B cell (primary cell): ENCODE data around the gene FAM170B. TPM values are rescaled to one million over a fixed set of nuclear protein-coding genes. Genes with fewer than 3 reads are reported as not detected.

Experiments used
- ATAC-seq: fragments of 200-7000 bp; cut with Tn5 transposase; one replicate; pipeline ENCODE4 v1.10.0; 2021; ENCODE audit warnings: low read depth, mild to moderate bottlenecking, moderate number of reproducible peaks, moderate library complexity
- CTCF ChIA-PET: fragments of 350-600 bp; sonication (Branson Sonifier 250); formaldehyde crosslinking; loops from one replicate; lab custom pipeline; 2021; ENCODE audit warnings: antibody characterized with exemption, inconsistent platforms; lab: Charles Lee
- POLR2A ChIA-PET: fragments of 350-600 bp; sonication (Branson Sonifier 250); formaldehyde crosslinking; loops from one replicate; lab custom pipeline; 2021; ENCODE audit warnings: antibody characterized with exemption; lab: Charles Lee
- DNase-seq: peaks from one replicate; pipeline ENCODE4 v3.0.0; 2013
- H2AFZ ChIP-seq: 2 replicates; pipeline ENCODE4 v1.6.1; 2012; ENCODE audit warnings: mild to moderate bottlenecking, low read depth, low read length; ENCODE audit not compliant: insufficient read depth, poor library complexity, severe bottlenecking
- H3K27ac ChIP-seq, 2 donors: 1 replicate in 1 of 2; 2 replicates in 1 of 2; pipeline ENCODE4 v1.5.1; 2012 to 2013; ENCODE audit warnings: low read length in 2 of 2, mild to moderate bottlenecking in 2 of 2, moderate library complexity in 1 of 2
- H3K27me3 ChIP-seq, 4 experiments: fragments of 200-600 bp in 1 of 4; sonication (generic) in 1 of 4; replicated peaks in 1 of 4; 1 replicate in 2 of 4; 2 replicates in 2 of 4; pipeline versions ENCODE4 v1.6.1 to v1.7.0; 2013 to 2016; ENCODE audit warnings: low read length in 3 of 4, mild to moderate bottlenecking in 2 of 4, mixed read lengths in 1 of 4, moderate library complexity in 1 of 4; ENCODE audit not compliant: insufficient read depth in 4 of 4, control insufficient read depth in 3 of 4; ENCODE audit errors: control extremely low read depth in 1 of 4
- H3K36me3 ChIP-seq, 2 experiments: replicated peaks in 1 of 2; 1 replicate in 1 of 2; 2 replicates in 1 of 2; pipeline versions ENCODE4 v1.6.1 to v1.7.1; 2013; ENCODE audit warnings: low read length in 1 of 2; ENCODE audit not compliant: insufficient read depth in 2 of 2, control insufficient read depth in 1 of 2; ENCODE audit errors: control extremely low read depth in 1 of 2, extremely low read depth in 1 of 2
- H3K4me1 ChIP-seq, 2 donors: fragments of 200-600 bp in 1 of 2; sonication (generic) in 1 of 2; 1 replicate in 1 of 2; 2 replicates in 1 of 2; pipeline versions ENCODE4 v1.5.1 to v1.6.1; 2013 to 2017; ENCODE audit warnings: low read length in 2 of 2; ENCODE audit not compliant: control insufficient read depth in 2 of 2, insufficient read depth in 2 of 2
- H3K4me2 ChIP-seq: replicated peaks from 2 replicates; pipeline ENCODE3; 2012; ENCODE audit warnings: mild to moderate bottlenecking, low read depth, low read length; ENCODE audit not compliant: poor library complexity, severe bottlenecking
- H3K4me3 ChIP-seq, 5 experiments: fragments of 200-600 bp in 1 of 5; sonication (generic) in 1 of 5; 1 replicate in 3 of 5; 2 replicates in 2 of 5; pipeline versions ENCODE4 v1.5.1 to v1.7.0; 2011 to 2016; ENCODE audit warnings: low read length in 4 of 5, mild to moderate bottlenecking in 4 of 5, low read depth in 2 of 5, control low read depth in 1 of 5, moderate library complexity in 1 of 5; ENCODE audit not compliant: insufficient read depth in 1 of 5; ENCODE audit errors: control extremely low read depth in 1 of 5, extremely low read depth in 1 of 5
- H3K79me2 ChIP-seq: fragments of 200-600 bp; sonication (generic); one replicate; pipeline ENCODE4 v1.6.0; 2016; ENCODE audit warnings: low read length; ENCODE audit not compliant: control insufficient read depth, insufficient read depth
- H3K9ac ChIP-seq: fragments of 200-600 bp; sonication (generic); 2 replicates; pipeline ENCODE4 v1.6.1; 2017; ENCODE audit warnings: mild to moderate bottlenecking, low read length, moderate library complexity
- H3K9me3 ChIP-seq, 3 donors: one replicate each; pipeline versions ENCODE4 v1.6.1 to v1.7.1; 2013; ENCODE audit warnings: low read length in 2 of 3; ENCODE audit not compliant: control insufficient read depth in 2 of 3, insufficient read depth in 1 of 3; ENCODE audit errors: control extremely low read depth in 1 of 3
- H4K20me1 ChIP-seq: 2 replicates; pipeline ENCODE4 v1.6.0; 2012; ENCODE audit warnings: mild to moderate bottlenecking, low read length; ENCODE audit not compliant: insufficient read depth, control insufficient read depth, poor library complexity, severe bottlenecking
- H3K27ac Mint-ChIP-seq: one replicate; pipeline ENCODE4 v1.8.0; 2021; ENCODE audit warnings: mixed read lengths
- H3K27me3 Mint-ChIP-seq: one replicate; pipeline ENCODE4 v1.8.0; 2021; ENCODE audit warnings: mixed read lengths
- H3K4me1 Mint-ChIP-seq: one replicate; pipeline ENCODE4 v1.8.0; 2021; ENCODE audit warnings: mixed read lengths
- H3K4me3 Mint-ChIP-seq: one replicate; pipeline ENCODE4 v1.8.0; 2021; ENCODE audit warnings: mixed read lengths
- H3K9me3 Mint-ChIP-seq: one replicate; pipeline ENCODE4 v1.8.0; 2022; ENCODE audit warnings: mixed read lengths; ENCODE audit not compliant: insufficient read depth
- CTCF ChIP-seq: fragments of 200-600 bp; IDR thresholded peaks from one replicate; pipeline ENCODE4 v1.8.0; 2022; ENCODE audit warnings: antibody characterized with exemption, mild to moderate bottlenecking
- EZH2 ChIP-seq: IDR thresholded peaks from 2 replicates; pipeline ENCODE4 v1.6.1; 2012; ENCODE audit warnings: borderline replicate concordance, low read depth, mild to moderate bottlenecking, moderate library complexity, low read length; ENCODE audit not compliant: insufficient read depth, poor library complexity, severe bottlenecking
- WGBS: methylation state at CpG from one replicate; pipeline ENCODE4 v1.1.5; 2013; ENCODE audit warnings: missing lambda C conversion rate; ENCODE audit not compliant: insufficient coverage; 5-methylcytosine and 5-hydroxymethylcytosine counted together
- intact Hi-C: fragments of 100-400 bp; cut with micrococcal nuclease; formaldehyde crosslinking; loops from one replicate; pipeline ENCODE4 v1.10.0; 2022
- polyA plus RNA-seq: library from polyadenylated mRNA; depleted of rRNA; stranded (reverse); fragments of >200 nt; gene quantifications from 2 replicates; pipeline ENCODE4 v1.2.3, GENCODE V29; 2012
- total RNA-seq, 2 donors: library from RNA; stranded (reverse); fragments of 120-200 nt in 1 of 2; gene quantifications; 1 replicate in 1 of 2; 2 replicates in 1 of 2; pipeline versions ENCODE4 v1.2.3 to v1.2.4, GENCODE V29; 2013 to 2022

The FAM170B gene
- total and polyA plus RNA-seq, 2 donors (not counting 1 experiment from before 2014, with no cell fraction given): not detected

GRCh38 chr10:49081547-49082275, 52.1 kb downstream of the FAM170B start:
- TF ChIP-seq CTCF: no peak
- TF ChIP-seq EZH2: no peak
- H3K9ac ChIP-seq: no peak overlapping the region
- Mint-ChIP-seq H3K27me3 (peaks cover 16% of the 10 kb centered on the region), H3K4me1 (no peaks in the 10 kb centered on the region), H3K9me3 (peaks cover 6% of the 10 kb centered on the region), H3K27ac (no peak overlapping the region), H3K4me3 (no peak overlapping the region)
- H3K27ac ChIP-seq: no peak overlapping the region
- H3K79me2 ChIP-seq: no peaks in the 10 kb centered on the region
- ATAC-seq: no peak
- H3K4me1 ChIP-seq: no peaks in the 10 kb centered on the region
- no peak for DNase-seq
- intact Hi-C loops: no loop called here
- H4K20me1 ChIP-seq: no peaks in the 10 kb centered on the region
- no peak overlapping the region for H3K4me3 ChIP-seq
- no peaks in the 10 kb centered on the region for H3K36me3 ChIP-seq
- peaks cover 0 to 9% (median 0%) of the 10 kb centered on the region in 3 donors for H3K9me3 ChIP-seq
- ChIA-PET CTCF (no interaction called here), POLR2A (no interaction called here)
- H3K27me3 ChIP-seq: no peaks in the 10 kb centered on the region
- H2AFZ ChIP-seq: no peak overlapping the region
- 86% methylated on average over 8 of the region's 9 CpGs for WGBS
- no peak overlapping the region for H3K4me2 ChIP-seq

Other genes with a start within 250 kb of the FAM170B start
- gene LRRC18, start 194.2 kb downstream of the FAM170B start, total RNA-seq: not detected in 2 replicates
- gene LRRC18, start 194.2 kb downstream of the FAM170B start, polyA plus RNA-seq: not detected in 2 replicates
- gene VSTM4, start 18.5 kb downstream of the FAM170B start, total RNA-seq: not detected in 2 replicates
- gene VSTM4, start 18.5 kb downstream of the FAM170B start, polyA plus RNA-seq: not detected in 2 replicates
- 36.0 and 37.5 TPM in 2 replicates for gene TMEM273, start 54.4 kb upstream of the FAM170B start, total RNA-seq
- 6.1 and 36.4 TPM in 2 replicates for gene TMEM273, start 54.4 kb upstream of the FAM170B start, polyA plus RNA-seq
- gene C10orf71, start 165.1 kb upstream of the FAM170B start, total RNA-seq: not detected in 2 replicates
- not detected in 2 replicates for gene C10orf71, start 165.1 kb upstream of the FAM170B start, polyA plus RNA-seq